ENCODE results near the gene RFTN1.

DNA sequence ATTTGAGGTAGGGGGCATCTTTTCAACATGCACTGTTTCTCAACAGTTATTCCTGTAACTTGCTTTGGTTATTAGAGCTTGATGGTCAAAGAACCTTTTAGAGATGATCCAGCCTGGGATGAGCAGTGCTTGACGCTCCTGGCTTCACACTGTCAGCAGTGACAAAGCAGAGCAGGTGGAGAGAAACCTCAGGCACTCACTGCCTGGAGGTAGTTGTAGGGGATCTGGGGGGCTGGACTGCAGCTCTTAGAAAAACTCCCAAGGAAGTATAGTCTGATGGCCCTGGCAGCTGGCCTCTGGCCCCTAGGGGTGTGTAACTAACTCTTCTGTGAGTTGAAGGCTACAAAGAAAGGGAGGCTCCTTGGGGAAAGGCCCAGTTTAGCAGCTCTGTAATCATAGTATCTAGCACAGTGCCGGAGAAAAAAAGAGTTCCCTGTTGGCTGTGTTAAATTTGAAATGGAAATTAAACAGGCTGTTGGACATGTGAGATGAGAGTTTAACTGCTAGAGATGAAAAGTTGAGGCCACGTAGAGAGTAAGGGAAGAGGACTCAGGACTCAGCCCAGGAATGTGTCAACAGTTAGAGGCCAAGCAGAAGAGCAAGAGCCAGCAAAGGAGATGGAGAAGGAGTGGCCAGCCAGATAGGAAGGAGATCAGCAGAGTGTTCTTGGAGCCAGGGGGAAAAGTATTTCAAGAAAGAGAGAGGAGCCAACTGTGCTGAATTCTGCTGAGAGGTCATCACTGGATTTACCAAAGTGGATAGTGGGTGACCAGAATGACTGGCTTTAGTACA lies 234.3 kb downstream of the RFTN1 start:
- TF ChIP-seq, protein P1, sequence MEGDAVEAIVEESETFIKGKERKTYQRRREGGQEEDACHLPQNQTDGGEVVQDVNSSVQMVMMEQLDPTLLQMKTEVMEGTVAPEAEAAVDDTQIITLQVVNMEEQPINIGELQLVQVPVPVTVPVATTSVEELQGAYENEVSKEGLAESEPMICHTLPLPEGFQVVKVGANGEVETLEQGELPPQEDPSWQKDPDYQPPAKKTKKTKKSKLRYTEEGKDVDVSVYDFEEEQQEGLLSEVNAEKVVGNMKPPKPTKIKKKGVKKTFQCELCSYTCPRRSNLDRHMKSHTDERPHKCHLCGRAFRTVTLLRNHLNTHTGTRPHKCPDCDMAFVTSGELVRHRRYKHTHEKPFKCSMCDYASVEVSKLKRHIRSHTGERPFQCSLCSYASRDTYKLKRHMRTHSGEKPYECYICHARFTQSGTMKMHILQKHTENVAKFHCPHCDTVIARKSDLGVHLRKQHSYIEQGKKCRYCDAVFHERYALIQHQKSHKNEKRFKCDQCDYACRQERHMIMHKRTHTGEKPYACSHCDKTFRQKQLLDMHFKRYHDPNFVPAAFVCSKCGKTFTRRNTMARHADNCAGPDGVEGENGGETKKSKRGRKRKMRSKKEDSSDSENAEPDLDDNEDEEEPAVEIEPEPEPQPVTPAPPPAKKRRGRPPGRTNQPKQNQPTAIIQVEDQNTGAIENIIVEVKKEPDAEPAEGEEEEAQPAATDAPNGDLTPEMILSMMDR (IDR thresholded peaks at IDR 0.05; ENCODE audit: low read depth, low read length, missing input control): no peak
- TF ChIP-seq RXRA (IDR thresholded peaks at IDR 0.05): no peak
- TF ChIP-seq, protein P2, sequence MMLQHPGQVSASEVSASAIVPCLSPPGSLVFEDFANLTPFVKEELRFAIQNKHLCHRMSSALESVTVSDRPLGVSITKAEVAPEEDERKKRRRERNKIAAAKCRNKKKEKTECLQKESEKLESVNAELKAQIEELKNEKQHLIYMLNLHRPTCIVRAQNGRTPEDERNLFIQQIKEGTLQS (IDR thresholded peaks at IDR 0.05): no peak
- TF ChIP-seq, protein P3, sequence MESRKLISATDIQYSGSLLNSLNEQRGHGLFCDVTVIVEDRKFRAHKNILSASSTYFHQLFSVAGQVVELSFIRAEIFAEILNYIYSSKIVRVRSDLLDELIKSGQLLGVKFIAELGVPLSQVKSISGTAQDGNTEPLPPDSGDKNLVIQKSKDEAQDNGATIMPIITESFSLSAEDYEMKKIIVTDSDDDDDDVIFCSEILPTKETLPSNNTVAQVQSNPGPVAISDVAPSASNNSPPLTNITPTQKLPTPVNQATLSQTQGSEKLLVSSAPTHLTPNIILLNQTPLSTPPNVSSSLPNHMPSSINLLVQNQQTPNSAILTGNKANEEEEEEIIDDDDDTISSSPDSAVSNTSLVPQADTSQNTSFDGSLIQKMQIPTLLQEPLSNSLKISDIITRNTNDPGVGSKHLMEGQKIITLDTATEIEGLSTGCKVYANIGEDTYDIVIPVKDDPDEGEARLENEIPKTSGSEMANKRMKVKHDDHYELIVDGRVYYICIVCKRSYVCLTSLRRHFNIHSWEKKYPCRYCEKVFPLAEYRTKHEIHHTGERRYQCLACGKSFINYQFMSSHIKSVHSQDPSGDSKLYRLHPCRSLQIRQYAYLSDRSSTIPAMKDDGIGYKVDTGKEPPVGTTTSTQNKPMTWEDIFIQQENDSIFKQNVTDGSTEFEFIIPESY (IDR thresholded peaks at IDR 0.05): no peak
- TF ChIP-seq RAD21 (IDR thresholded peaks at IDR 0.05): no peak
- TF ChIP-seq EGR1 (IDR thresholded peaks at IDR 0.05; ENCODE audit: low read depth in 2 of 2): no peak
- TF ChIP-seq TAF1 (conservative IDR thresholded peaks at IDR 0.05): no peak
- no peak for TF ChIP-seq SP1 (IDR thresholded peaks at IDR 0.05)
- TF ChIP-seq, protein P4, sequence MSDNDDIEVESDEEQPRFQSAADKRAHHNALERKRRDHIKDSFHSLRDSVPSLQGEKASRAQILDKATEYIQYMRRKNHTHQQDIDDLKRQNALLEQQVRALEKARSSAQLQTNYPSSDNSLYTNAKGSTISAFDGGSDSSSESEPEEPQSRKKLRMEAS (IDR thresholded peaks at IDR 0.05): no peak

Data from liver (tissue), 3 donors.